LoVo (cell line): ENCODE measurements around the gene FAM98A.

Experiments
- DNase-seq: peaks from one replicate; pipeline ENCODE4 v3.0.0-alpha.2; 2016; ENCODE audit warnings: low spot score

The FAM98A gene

DNA sequence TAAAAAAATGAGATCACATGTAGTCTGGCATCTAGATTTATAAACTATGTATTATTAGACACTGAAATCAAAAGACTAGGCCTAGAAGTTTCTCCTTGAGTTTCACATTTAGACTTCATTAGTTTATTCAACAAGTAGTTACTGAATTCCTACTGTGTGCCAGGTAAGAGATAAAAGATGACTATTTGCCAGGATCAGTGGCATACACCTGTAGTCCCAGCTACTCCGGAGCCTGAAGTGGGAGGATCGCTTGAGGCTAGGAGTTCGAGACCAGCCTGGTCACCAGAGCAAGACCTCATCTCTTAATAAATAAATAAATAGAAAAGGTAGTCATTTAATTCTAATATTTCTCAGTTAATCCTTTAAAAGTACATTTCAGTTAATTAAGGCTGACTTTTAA is 2.1 kb downstream of the FAM98A start:
- no peak for DNase-seq

DNA sequence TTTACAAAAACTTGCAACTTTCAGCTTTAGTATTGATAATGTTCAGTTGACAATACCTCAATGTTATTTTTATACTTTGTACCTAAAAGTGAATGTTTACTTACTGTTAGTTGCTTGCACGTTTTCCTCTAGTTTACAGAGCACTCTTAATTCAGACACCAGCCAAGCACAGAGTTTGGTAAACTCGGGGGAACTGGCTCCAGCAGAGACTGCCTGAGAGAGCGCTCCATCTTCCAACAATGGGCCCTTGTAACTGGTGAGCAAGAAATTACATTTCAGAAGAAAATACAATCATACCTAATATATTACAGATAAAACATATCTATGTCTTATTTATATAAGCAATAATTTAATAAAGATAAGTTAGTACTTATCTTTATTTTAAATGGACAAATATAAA is 3.7 kb downstream of the FAM98A start:
- no peak for DNase-seq

DNA sequence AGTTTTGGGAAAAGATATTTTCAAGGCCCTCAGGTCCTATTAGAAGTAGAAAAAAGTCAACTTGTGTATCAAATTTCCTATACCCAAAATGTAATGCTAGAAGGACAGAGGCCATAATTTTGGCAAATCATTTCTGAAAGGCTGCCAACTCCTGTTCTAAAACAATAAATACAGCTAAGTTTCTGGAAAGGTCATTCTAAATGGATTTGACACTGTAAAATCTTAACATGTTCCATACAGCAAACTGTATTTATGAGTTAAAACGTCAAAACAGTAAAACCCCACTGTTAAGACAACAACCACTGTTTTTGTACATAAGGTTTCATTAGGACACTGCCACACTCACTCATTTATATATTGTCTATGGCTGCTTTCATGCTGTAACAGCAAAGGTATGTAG is 9.7 kb downstream of the FAM98A start:
- no peak for DNase-seq

DNA sequence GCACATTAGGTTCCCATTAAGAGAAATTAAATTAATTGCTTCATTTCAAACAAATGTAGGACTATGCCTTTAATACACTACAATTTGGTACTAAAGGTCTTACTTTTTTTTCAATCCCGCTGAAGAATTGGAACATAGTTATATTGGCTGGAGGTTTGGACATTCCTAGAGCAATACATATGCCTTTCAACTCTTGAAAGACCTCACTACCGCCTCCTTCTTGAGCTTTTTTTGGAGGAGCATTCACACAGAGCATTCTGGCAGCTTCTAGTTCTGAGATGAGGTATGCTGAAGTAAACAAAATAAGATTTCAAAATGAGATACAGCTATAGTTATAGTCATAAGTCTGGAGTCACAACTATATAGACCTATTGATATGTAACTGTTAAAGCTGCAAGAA is 10.9 kb downstream of the FAM98A start:
- DNase-seq, result no peak

DNA sequence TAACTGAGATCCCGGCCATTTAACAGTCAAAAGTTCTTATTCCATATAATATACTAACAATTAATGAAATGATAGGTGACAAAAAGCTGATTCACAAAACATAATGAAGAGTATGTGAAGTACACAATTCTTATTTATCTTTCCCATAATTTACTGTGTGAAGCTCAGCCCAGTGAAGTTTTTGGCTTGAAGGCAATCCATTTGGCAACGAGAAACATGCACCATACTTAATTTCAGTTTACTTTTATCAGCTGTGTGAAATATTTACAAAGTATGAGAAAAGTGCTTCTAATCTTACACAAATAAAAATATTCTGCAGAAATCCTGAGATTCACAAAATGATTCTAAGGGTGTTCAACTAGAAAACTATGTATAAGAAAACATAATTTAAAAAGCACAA is 12.3 kb downstream of the FAM98A start:
- no peak for DNase-seq

DNA sequence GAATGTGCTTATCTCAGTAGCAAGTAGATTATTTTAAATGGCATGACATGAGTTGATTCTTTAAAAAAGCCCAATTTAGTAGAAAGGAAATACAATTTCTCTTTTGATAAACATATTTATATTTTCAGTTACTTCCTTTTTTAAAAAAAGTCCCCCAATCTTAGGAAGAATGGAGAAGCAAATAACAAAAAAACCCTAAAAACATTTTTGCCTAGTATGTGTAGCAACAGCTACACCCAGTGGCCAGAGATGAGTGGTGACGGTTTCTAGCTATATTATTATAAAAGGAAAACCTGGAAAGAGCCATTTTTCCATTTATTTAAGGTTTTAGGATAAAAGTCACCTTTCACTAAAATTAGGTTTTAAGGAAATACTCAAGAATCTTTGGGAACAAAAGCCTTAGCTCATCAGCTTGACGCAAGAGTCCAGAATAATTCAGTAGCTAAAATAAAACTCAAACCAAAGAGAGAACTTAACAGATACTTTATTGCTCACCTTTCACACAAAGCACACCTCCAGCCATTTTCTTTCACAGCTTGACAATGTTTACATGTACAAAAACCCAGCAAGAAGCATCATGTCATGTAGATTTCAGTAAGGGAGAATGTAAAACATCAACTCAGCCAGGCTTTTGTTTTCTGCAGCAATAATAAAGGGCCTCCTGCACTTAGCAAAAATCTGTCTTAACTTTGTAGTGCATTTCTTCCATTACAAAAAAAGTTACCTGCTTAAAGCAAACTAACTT is 15.7 kb downstream of the FAM98A start:
- peak; percentile 32 for DNase-seq

DNA sequence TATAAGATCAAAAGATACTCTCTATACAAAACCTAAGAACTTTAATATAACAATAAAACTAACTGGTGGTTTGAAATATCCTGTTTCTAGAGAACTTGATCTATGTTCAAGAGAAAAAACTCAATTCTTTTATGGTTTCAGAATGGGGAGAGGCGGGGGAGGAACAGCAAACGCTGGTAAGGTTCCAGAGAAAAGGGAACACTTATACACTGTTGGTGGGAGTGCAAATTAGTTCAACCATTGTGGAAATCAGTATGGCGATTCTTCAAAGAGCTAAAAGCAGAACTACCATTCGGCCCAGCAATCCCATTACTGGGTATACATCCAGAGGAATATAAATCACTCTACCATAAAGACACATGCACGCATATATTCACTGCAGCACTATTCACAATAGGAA is 17.2 kb downstream of the FAM98A start:
- no peak for DNase-seq

DNA sequence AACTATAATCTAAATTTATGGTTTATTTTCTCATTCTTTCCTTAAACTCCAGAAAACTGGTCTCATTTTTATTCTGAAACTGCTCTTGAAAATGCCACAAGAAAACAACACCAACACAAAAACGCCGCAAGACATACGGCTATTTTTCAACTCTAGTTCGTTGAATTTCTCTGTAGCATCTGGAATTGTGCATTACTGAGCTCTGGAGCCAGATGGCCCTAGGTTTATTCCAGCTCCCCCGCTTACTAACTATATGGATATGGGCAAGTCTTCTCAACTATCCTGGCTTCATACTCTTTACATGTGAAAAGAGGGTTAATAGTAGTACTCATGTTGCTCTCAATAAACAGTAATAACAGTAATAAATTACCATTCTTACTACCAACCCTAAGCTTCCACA is 19.9 kb downstream of the FAM98A start:
- DNase-seq, result no peak

DNA sequence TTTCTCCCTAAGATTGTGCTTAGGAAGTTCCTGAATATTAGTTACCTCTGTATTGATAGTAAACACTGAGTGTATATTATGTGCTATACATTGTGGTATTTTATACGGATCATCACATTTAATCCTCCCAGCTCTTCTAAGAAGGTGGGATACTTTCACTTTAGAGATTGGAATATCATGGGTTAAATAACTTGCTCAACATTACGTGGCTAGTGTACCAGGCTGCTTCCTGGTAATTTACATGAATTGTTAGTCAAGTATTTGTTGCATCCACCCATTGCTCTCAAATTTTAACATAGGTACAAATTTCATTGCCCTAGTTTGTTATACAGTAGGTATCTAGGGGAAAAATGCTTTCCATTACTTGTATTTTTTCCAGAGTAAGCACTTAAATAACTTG is 21.4 kb downstream of the FAM98A start:
- DNase-seq, result no peak

DNA sequence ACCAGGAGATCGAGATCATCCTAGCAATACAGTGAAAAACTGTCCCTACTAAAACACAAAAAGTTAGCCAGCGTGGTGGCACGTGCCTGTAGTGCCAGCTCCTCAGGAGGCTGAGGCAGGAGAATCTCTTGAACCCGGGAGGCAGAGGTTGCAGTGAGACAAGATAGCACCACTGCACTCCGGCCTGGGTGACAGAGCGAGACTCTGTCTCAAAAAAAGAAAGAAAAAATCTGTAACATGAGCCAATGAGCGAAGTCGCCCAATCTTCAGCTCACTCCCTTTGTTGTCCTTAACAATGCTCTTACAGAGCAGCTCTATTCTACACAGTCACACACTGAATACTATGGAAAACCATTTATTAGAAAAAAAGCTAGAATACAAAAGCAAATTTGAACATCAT is 22.0 kb downstream of the FAM98A start:
- no peak for DNase-seq

DNA sequence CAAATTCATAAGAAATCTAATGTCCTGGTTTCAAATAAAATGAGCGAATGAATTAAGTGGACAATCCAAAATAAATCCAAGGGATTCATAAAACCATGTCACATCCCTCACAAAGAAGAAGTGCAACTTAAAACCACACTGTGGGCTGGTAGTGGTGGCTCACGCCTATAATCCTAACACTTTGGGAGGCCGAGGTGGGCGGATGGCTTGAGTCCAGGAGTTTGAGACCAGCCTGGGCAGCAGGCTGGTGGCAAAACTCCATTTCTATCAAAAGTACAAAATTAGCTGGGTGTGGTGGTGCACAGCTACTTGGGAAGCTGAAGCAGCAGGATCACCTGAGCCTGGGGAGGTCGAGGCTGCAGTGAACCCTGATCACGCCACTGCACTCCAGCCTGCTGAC is 25.4 kb downstream of the FAM98A start:
- no peak for DNase-seq

DNA sequence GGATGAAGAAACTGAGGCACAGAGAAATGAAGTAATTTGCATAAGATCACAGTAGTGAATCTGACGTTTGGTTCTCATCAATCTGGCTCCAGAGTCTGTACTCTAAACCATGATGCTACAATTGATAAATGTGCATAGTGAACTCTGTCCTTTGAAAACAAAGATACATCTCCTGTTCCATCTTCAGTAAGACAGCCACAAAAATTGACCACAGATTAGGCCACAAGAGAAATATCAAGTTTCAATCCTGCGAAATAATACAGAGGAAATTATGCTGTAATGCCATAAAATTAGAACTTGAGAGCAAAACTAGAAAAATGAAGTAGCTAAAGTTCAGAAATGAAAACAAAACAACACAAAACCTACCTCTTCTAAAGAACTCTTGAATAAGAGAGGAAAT is 28.4 kb downstream of the FAM98A start:
- DNase-seq, result no peak

DNA sequence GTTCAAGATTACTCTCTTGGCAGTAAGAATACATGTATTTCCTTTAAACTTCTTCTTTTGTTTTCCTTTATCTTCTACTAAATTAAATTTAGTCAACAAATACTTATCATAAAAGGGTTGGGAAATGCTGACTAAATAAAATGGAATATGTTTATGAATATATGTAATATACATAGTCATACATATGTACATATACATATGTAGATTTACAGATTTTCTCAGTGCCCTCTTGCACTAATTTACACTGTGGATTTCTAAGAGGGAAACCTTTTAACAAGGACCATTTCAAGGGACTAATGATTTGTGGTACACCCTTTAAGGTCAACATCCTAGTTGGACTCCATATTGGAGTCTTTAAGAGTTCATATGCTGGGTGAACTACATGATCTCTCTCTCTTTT is 37.2 kb downstream of the FAM98A start:
- DNase-seq, result no peak

DNA sequence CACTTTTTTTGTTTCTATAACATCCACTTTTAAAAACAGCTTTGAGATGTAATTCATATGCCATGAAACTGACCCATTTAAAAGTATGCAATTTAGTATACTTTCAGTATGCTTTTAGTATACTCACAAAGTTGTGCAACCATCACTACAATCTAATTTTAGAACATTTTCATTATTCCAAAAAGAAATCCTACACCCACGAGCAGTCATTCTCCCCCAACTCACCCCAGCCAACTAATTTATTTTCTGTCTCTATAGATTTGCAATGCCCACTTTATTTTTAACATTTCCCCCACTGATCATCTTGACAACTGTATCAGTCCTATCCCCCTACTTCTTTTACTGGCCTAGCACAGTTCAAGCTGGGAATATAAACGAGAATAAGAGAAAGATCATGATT is 39.1 kb downstream of the FAM98A start:
- no peak for DNase-seq

DNA sequence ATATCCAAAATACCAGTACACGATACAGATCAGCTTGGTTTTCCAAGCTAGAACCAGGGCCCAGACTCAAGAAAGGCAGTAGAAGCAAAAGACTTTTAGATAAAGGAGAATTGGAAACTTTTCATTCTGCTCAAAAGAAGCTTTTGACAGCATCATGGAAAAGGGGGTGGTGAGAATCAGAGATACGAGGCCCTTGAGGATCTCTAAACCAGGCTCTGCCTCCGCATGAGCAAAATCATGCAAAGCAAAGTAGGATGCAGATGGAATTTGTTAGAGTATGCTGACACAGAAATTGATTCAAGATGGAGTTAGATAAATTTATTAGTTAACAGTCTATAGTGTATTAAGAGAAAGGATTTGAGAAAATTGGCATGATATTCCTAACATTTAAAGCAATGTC is 39.8 kb downstream of the FAM98A start:
- no peak for DNase-seq

DNA sequence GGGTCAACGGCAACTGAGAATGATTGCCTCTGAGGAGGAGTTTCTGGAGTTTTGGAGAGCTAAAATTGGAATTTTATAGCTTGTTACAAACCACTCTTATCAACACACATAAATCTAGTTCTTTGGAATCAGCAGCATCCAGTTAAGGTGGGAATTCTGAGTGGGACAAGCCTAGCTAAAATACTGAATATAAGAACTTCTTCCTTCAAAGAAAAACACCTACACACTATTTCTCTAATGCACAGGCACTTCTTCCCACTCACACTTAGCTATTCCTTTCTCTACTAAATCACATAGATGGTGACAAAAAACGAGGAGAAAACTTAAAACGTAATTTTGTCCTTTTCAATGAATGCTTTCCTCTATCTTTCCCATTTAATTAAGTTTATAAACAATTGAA is 43.4 kb downstream of the FAM98A start:
- no peak for DNase-seq

DNA sequence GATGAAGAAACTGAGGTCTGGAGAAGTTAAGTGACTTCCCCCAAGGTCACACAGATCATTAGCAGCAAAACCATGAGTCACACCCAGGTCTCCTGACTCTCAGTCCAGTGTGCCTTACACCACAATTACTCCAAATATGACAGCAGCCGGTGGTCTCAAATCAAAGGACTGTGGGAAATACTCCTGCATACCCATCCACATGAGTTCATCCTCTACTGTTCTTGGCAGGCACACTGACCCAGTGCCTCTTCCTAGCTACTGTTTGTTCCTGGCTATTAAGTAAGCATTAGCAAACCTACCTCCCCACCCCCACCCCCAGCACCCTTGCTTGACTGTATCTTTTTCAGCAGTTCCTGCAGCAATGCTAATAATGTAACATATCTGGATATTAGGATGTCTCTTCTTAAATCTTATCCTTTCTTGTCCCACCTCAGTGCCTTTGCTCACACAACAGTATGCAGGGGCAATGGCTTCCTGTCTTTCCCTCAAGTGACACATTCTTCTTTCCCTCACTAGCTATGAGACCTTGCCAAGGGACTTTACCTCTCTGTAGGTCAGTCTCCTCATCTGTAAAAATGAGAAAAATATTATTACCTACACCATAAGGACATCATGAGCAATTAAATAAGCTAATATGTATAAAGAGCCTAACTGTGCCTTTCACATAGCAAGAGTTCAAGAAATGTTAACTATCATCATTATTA is 46.2 kb downstream of the FAM98A start:
- DNase-seq, result no peak

DNA sequence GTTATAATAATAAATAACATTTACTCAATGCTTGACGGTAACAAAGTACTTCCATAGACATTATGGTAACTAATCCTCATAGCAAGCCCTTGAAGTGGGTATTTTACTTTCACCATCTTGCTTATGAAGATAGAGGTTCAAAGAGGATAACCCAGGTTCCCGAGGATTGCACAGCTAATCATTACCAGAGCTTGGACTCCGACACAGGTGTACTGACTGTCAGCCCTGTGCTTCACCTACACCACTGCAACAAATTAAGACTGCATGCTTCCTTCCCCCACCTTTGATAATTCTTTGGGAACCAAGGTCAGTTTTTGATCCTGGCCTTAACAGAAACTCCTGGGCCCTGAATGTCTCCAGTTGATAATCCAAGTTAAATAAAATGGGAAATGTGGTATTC is 48.9 kb downstream of the FAM98A start:
- no peak for DNase-seq

DNA sequence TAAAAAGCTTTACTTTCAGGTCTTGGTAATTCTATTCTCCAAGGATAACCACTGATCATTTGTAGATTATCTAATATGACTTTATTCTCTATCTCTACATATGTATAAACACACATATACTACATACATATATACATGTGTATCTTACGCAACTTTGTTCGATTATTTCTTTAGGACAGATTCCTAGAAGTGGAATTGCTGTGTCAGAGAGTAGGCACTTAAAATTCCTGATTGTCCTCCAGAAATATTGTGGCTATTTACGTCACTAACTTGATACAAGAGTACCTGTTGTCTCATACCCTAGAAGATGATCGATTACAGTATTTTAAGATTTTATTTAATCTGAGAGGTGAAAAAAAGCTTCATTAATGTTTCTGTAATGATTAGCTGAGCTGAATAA is 57.9 kb downstream of the FAM98A start:
- DNase-seq, result no peak

DNA sequence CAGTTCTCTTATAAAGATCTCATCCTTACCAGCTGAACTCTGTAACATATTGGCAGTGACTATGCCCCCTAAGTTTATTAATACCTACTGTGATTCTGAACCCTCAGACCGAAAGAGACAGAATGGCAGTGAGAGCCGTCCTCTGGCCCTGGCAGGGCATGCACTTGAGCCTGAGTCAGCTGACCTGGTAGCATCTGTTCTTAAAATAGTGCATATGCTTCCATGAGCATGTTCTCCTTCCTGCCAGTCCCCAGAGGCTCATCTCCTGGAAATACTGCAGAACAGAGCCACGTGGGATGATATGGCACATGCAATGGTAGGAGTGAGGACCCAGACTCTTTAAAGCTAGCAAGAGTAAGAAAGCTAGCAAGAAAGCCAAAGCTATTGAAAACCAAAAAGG is 63.7 kb downstream of the FAM98A start:
- DNase-seq, result no peak
